ENCODE results near the gene HPRT1. TPM values are rescaled to one million over a fixed set of nuclear protein-coding genes. Genes with fewer than 3 reads are reported as not detected.

Gene HPRT1
- total RNA-seq, 1 experiment from 2014 or later = 38.2 TPM

GRCh38 chrX:134482371-134482770 lies 22.4 kb downstream of the HPRT1 start (continued):
- no peak for TF ChIP-seq CTCF (IDR thresholded peaks at IDR 0.05)
- no peak for TF ChIP-seq ATF3 (CRISPR knock-in tag; conservative IDR thresholded peaks at IDR 0.05)
- no peak for TF ChIP-seq E2F5 (CRISPR knock-in tag; IDR thresholded peaks at IDR 0.05)
- no peak for TF ChIP-seq SP1 (CRISPR knock-in tag; conservative IDR thresholded peaks at IDR 0.05)
- no peak for TF ChIP-seq MYBL2 (CRISPR knock-in tag; IDR thresholded peaks at IDR 0.05)
- TF ChIP-seq GTF2I (CRISPR knock-in tag; conservative IDR thresholded peaks at IDR 0.05) = no peak
- TF ChIP-seq ESRRA (CRISPR knock-in tag; IDR thresholded peaks at IDR 0.05; ENCODE audit: borderline replicate concordance) = no peak
- TF ChIP-seq NR3C1 (CRISPR knock-in tag; conservative IDR thresholded peaks at IDR 0.05; ENCODE audit: low read depth) = no peak

GRCh38 chrX:134484039-134484438 lies 24.1 kb downstream of the HPRT1 start:
- CTCF ChIA-PET = interaction anchor here (0.6 to 2.0 kb wide), 7 partner anchors 18 to 1047 kb away, joined by 3 to 9 read pairs (median 3); no protein-coding TSS in a partner anchor
- DNase-seq (ENCODE audit: low spot score) (no peak), ATAC-seq (no peak)
- no peaks in the 10 kb centered on the region for H3K4me1 Mint-ChIP-seq
- H3K27ac Mint-ChIP-seq = no peak overlapping the region
- no peaks in the 10 kb centered on the region for H3K27me3 Mint-ChIP-seq (ENCODE audit: low read depth)
- TF ChIP-seq NFE2L1 (CRISPR knock-in tag; IDR thresholded peaks at IDR 0.05) = no peak
- no peak for TF ChIP-seq FOXJ3 (CRISPR knock-in tag; IDR thresholded peaks at IDR 0.05; ENCODE audit: borderline replicate concordance)
- TF ChIP-seq CTCF (IDR thresholded peaks at IDR 0.05) = peak; percentile 47; the same call in 1 of the 2 replicates
- H3K4me3 Mint-ChIP-seq = no peak overlapping the region
- POLR2A ChIA-PET = no interaction called here
- no peaks in the 10 kb centered on the region for H3K9me3 Mint-ChIP-seq
- H3K36me3 Mint-ChIP-seq = 0 out of 2 replicates have a peak, but pooled peaks cover 4% of the 10 kb centered on the region

GRCh38 chrX:134501941-134502340 lies 42.0 kb downstream of the HPRT1 start:
- no peak overlapping the region for H3K27ac Mint-ChIP-seq
- ATAC-seq = no peak
- no peaks in the 10 kb centered on the region for H3K4me1 Mint-ChIP-seq
- ChIA-PET CTCF (interaction anchor here (0.9 to 1.5 kb wide), 2 partner anchors 18 to 262 kb away, joined by 3 to 4 read pairs; no protein-coding TSS in a partner anchor), POLR2A (no interaction called here)
- no peak overlapping the region for H3K4me3 Mint-ChIP-seq
- H3K36me3 Mint-ChIP-seq = peaks cover 17% of the 10 kb centered on the region; the same call in 1 of the 2 replicates
- no peaks in the 10 kb centered on the region for H3K9me3 Mint-ChIP-seq
- TF ChIP-seq ZNF232 (CRISPR knock-in tag; IDR thresholded peaks at IDR 0.05) = no peak
- no peak for TF ChIP-seq CBFB (CRISPR knock-in tag; IDR thresholded peaks at IDR 0.05; ENCODE audit: low read depth)
- TF ChIP-seq CREB1 (CRISPR knock-in tag; IDR thresholded peaks at IDR 0.05) = no peak
- no peak for TF ChIP-seq ZNF671 (CRISPR knock-in tag; IDR thresholded peaks at IDR 0.05)
- TF ChIP-seq E2F4 (CRISPR knock-in tag; IDR thresholded peaks at IDR 0.05; ENCODE audit: borderline replicate concordance, low read depth) = no peak
- TF ChIP-seq FOXK1 (CRISPR knock-in tag; IDR thresholded peaks at IDR 0.05) = no peak
- no peak for TF ChIP-seq JUN (CRISPR knock-in tag; IDR thresholded peaks at IDR 0.05)
- no peak for TF ChIP-seq RORB (CRISPR knock-in tag; IDR thresholded peaks at IDR 0.05)
- TF ChIP-seq ZNF423 (CRISPR knock-in tag; IDR thresholded peaks at IDR 0.05) = no peak
- no peak for TF ChIP-seq MXD4 (CRISPR knock-in tag; IDR thresholded peaks at IDR 0.05; ENCODE audit: borderline replicate concordance)
- TF ChIP-seq SOX15 (CRISPR knock-in tag; IDR thresholded peaks at IDR 0.05) = no peak
- TF ChIP-seq FOXP4 (CRISPR knock-in tag; IDR thresholded peaks at IDR 0.05) = no peak
- no peak for TF ChIP-seq ATF3 (CRISPR knock-in tag; conservative IDR thresholded peaks at IDR 0.05)
- no peak for TF ChIP-seq ZBTB21 (CRISPR knock-in tag; IDR thresholded peaks at IDR 0.05; ENCODE audit: borderline replicate concordance)
- TF ChIP-seq TEAD4 (CRISPR knock-in tag; IDR thresholded peaks at IDR 0.05) = no peak
- no peak for TF ChIP-seq ETV6 (CRISPR knock-in tag; IDR thresholded peaks at IDR 0.05)
- no peak for TF ChIP-seq ZMAT4 (CRISPR knock-in tag; IDR thresholded peaks at IDR 0.05)
- no peaks in the 10 kb centered on the region for H3K27me3 Mint-ChIP-seq (ENCODE audit: low read depth)
- DNase-seq (ENCODE audit: low spot score) = no peak
